GM12872 (cell line): Measurements from ENCODE around the gene CSRP1.

Source experiments
- CTCF ChIP-seq: IDR thresholded peaks from 3 replicates; pipeline ENCODE4 v1.5.1; 2011; ENCODE audit warnings: low read depth, mild to moderate bottlenecking, low read length, moderate library complexity; ENCODE audit not compliant: insufficient read depth

Gene CSRP1

DNA sequence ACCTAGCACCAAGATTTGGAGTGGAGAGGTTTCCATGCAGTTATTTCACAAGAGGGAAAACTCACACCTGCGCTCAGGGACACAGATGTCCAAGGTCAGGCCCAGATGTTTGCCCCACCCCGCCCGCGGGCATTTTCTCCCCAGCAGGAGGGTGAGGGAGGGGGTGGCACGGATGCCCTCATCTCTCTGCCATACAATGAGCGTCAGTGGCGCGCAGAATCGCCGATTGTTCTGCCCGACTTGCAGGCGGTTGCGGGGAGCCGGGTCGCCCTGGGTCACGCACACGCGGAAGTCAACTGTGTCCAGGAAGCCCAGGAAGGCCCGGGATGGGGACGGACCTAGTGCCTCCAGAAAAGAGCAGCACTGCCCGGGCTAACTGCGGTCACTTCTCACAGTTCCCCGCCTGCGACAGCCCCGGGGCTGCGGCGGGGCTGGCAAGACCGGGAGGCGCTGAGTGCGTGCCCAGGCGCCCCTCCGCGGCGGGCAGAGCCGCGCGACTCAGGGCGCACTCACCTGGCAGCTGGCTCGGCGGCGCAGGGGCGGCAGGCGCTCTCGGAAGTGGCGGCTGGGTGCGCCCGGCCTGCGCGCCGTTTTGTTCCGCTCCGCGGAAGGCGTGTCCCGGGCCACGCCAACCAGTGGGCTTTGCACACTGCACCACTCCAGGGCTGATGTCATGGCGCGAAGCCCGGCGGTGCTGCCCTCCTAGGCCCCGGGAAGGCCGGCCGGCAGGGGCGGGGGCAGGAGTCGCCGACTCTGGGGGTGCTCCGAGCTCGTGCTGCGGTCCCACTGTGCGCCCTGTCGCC, at the start of gene CSRP1:
TSS of gene CSRP1 (minus strand) at position 567 of the 803 bp plus-strand sequence. CDS start 10,820 bp downstream, outside the sequence.
- peak; percentile 12; the same call in 1 of the 3 replicates for TF ChIP-seq CTCF

- no peak for TF ChIP-seq CTCF
These were observed 48.6 kb upstream of the CSRP1 start for GRCh38 chr1:201555593-201555945.

- no peak for TF ChIP-seq CTCF
These were observed 48.1 kb upstream of the CSRP1 start for GRCh38 chr1:201554789-201555592.

GRCh38 chr1:201554190-201554600, 47.3 kb upstream of the CSRP1 start:
- TF ChIP-seq CTCF: no peak

GRCh38 chr1:201553496-201554189, 46.7 kb upstream of the CSRP1 start:
- TF ChIP-seq CTCF: no peak

- no peak for TF ChIP-seq CTCF
These were observed 46.0 kb upstream of the CSRP1 start for GRCh38 chr1:201552941-201553351.
